Amniotic epithelial cell (primary cell): ENCODE data around the gene PIP5K1B.

Experiments
- DNase-seq: peaks from one replicate; pipeline ENCODE4 v3.0.0-alpha.2; 2010; ENCODE audit warnings: low read depth

Gene PIP5K1B

GRCh38 chr9:68912561-68912960 lies 207.5 kb downstream of the PIP5K1B start:
- no peak for DNase-seq

DNA sequence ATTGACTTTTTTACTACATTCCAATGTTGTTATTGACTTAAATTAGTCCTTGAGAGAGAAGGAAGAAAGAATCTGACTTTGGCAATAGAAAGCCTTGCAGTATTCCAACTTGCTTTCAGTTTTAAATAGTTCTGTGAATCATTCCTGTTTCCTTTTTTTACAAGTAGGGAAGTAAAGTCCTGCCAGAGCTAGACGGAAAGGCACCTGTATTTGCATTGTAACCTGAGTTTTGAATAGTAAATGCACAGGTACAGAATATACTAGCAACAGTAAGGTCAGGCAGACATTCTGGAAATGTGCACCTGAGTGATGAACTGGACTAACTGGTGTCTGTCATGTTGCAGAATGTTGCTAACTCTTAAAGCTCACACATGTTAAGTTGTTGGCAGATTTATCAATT lies 208.0 kb downstream of the PIP5K1B start:
- no peak for DNase-seq

DNA sequence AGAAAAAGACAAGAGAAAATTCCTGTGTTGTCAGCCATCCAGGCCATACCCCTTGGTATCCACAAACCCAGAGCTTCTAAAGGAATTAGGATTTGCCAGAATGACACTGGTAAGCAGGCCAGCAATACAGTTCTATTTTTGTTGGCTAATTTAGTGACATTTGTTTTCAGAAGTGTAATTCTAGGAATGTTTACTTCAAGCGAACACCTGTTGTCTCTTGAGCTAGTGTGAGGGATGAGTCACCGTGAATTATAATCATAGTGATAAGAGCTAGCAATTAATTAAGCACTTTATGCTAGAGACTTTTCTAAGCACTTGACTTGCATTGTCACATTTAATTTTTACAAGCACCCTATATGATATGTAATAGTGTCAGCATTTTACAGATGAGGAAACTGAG lies 209.7 kb downstream of the PIP5K1B start:
- no peak for DNase-seq

GRCh38 chr9:68919661-68920060 lies 214.6 kb downstream of the PIP5K1B start:
- DNase-seq, result no peak

DNA sequence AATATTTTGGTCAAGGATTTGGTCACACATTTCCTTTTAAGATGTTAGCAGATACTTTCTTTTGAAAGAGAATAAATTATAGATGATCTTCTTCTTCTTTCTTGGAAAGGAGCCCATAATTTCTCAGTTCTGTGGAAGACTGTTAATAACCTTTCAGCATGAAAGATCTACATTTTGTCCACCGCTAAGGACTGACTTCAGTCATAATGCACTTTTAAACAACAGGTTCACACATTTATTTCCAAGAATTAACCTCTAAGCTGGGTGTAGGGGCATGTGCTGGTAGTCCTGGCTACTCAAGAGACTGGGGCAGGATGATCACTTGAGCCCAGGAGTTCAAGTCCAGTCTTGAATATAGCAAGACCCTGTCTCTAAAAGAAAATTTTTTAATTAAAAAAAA lies 215.9 kb downstream of the PIP5K1B start:
- no peak for DNase-seq

DNA sequence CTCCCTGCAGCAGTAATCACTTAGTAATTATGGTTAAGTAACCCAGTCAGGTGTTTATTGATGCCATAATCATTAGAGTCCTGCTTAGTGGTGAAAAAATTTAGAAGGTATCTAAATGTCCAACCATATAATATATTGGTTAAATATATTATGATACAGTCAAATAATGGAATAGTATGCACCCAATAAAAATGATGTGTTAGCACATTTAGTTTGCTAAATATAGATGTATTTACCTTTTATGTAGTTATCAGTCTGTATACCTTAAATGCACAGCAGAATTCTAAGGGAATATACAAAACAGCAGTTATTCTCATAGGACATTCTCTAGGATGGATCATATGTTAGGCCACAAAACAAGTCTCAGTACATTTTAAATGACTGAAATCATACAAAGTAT lies 218.4 kb downstream of the PIP5K1B start:
- DNase-seq, result no peak

GRCh38 chr9:68925175-68925574 lies 220.1 kb downstream of the PIP5K1B start:
- DNase-seq, result no peak

DNA sequence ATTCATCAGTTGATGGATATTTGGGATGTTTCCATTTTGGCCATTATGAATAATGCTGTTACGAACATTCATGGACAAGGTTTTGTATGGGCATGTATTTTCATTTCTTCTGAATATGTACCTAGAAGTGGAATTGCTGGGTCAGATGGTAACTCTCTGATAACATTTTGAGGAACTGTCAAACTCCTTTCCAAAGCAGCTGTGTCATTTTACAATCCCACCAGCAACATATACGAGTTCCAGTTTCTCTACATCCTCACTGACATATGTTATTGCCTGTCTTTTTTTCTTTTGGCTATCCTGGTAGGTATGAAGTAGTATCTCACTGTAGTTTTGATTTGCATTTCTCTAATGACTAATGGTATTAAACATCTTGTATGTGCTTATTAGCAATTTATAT lies 222.1 kb downstream of the PIP5K1B start:
- no peak for DNase-seq

GRCh38 chr9:68931821-68932220 lies 226.8 kb downstream of the PIP5K1B start:
- no peak for DNase-seq

DNA sequence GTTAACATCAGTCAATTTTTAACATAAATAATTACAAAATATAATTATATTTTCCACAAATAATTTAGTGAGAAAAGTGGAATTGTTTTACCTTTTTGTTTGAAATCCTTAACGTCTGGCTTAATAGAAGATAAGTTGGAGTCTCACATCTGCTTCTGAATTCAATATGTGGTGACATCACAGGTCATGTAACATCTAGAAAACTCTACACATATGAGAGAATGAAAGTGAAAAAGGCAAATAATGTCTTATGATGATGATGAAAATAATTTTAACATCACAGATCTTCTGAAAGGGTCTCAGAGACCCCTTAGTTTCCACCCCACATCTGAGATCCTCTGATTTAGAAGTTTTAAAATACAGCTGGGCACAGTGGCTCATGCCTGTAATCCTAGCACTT lies 227.4 kb downstream of the PIP5K1B start:
- no peak for DNase-seq

DNA sequence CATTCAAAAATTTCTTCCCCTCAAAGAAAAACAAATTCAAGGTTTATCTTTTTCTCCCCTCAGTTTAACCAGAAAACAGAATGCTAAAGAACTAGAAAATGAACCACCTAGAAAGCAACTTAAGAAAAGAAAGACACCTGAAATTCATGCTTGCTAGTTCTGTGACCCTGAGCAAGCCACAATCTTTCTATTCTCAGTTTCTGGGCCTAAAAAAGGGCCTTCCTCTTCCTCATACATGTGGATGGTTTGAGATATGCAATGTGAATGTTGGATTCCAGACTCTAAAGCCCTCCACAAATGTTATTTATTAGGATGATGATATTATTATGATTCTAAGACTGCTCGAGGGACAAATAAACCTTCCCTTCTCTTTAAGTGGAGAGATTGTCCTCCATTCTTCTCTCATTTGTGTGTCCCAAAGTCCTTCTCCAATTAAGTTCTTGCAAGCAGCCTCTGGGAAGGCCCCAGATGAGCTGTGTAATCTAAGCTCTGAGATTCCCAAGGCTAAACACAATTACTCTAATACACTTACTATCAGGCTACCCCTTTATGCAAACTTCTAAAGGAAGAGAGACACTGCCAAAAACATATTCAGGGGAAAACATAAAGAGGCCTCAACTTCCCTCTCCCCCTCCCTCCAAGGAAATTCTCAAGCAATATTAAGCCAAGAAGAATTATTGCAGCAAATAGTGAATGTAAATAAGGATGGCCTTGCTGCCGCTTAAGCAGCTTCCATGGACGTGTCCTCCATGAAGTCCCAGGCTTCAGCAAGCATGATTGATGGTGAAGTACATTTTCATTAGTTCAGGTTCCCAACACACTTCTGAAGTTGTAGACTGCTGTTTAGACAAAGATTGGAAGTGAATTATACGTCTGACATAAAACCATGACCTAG lies 228.6 kb downstream of the PIP5K1B start:
- DNase-seq, result no peak

DNA sequence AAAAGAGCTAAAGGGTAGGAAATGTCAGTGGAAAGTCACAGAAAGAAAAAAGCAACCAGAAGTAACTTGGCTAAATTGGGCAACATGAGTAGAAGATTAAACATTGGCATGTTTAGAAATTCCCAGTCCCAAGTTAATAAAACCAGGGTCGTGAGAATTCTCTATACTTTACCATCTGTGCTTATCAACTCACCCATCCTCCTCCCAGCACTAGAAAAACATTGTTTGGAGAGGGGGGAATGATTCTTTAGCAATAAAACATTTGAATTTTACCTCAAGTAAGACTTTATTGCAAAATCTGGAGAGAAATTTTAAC lies 229.2 kb downstream of the PIP5K1B start:
- no peak for DNase-seq

DNA sequence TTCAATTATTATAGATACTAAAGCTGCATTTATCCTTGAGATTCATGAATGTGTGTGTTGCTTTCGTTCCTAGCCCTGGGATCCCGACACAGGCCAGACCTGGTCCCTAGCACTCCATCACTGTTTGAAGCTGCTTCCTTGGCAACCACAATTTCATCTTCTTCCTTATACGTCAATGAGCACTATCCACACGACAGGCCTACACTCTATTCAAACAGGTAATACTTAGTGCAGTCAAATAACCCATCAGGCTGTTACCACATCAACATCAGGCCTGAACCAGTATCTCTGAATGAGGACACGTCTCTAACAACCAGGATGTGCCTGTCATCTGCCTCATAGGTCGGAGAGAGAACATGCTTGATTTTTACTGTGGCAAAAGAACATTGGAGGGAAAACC lies 235.5 kb downstream of the PIP5K1B start:
- DNase-seq, result no peak

- DNase-seq, result no peak
Measured at GRCh38 chr9:68941780-68942459, 236.9 kb downstream of the PIP5K1B start.

DNA sequence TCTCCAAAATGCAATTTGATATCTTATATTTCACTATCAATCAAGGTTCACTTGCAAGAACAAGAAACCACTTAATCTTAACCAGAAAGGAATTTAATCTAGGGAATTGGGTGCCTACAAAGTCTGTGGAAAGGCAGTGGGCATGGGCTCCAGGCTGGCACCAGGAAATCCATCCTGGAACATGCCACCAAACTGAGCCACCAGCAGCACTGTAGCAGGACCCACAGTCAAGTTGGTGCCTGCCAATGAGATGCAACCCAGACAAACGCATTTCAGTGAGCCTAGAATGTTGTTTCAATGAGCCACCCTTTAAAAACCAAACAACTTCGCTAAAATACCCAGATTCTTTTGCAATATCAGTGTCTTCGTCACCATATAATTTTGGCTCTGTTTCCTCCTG lies 237.8 kb downstream of the PIP5K1B start:
- no peak for DNase-seq

GRCh38 chr9:68947015-68947414 lies 242.0 kb downstream of the PIP5K1B start:
- DNase-seq, result no peak

DNA sequence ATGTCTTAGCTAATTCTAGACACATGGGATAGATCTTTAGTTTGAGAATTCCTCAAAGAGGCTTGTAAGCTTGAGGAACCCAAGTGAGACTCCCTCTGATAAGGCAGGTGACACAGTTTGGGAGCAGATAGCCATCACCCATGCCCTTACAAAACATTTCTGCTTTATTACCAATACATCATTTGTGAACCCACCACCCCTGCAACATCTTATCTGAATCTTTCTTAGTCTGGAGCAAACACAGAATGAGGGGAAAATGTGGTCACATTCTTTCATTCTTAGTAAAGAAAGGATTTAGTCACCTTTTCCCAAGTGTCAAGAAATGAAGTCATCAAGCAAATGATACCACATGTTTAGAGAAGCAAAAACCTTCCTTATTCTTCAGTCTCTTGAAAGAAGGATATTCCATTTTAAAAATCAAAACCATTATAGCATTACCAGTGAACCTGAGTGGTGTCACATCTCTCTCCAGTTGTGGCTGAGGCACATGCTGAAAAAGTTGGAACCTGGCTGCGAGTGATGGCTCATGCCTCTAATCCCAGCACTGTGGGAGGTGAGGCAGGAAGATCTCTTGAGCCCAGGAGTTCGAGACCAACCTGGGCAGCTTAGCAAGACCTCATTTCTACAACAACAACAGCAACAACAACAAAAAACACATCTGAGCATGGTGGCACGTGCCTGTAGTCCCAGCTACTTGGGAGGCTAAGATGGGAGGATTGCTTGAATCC lies 243.0 kb downstream of the PIP5K1B start:
- no peak for DNase-seq

GRCh38 chr9:68949271-68950000 lies 244.4 kb downstream of the PIP5K1B start:
- no peak for DNase-seq

GRCh38 chr9:68950188-68950587 lies 245.1 kb downstream of the PIP5K1B start:
- DNase-seq, result no peak

- no peak for DNase-seq
Measured at GRCh38 chr9:68950689-68951088, 245.6 kb downstream of the PIP5K1B start.

GRCh38 chr9:68951879-68952659 lies 247.0 kb downstream of the PIP5K1B start:
- DNase-seq, result no peak

DNA sequence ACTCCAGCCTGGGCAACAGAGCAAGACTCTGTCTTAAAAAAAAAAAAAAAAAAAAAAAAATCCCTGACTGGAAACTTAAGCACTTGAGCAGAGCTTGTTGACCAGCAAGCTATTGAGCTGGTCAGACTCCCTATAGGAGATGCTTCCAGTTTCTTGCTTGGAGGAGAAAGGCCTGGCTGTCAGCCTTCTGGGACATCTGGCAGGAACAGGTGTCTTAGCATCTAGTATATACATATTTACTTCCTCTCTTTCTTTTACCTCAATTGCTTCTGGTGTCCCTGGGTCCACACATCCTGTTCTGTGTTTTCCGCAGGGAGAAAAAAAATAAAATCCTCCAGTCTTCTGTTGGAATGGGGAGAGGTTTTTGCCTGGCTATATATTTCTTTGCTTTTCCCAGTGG lies 248.7 kb downstream of the PIP5K1B start:
- DNase-seq, result no peak
